Lower leg skin (tissue), 3 donors: ENCODE data around the gene ZNF837.

ENCODE experiments used
- POLR2A ChIP-seq, 2 donors: fragments of 450-650 bp; IDR thresholded peaks; one replicate each; pipeline ENCODE4 v1.6.1; 2016 to 2017; ENCODE audit warnings: antibody characterized with exemption in 2 of 2, mild to moderate bottlenecking in 1 of 2, moderate library complexity in 1 of 2
- TF ChIP-seq, protein P1 (sequence below), 3 donors: fragments of 450-650 bp; IDR thresholded peaks; one replicate each; pipeline ENCODE4 v1.5.1; 2016; ENCODE audit warnings: antibody characterized with exemption in 3 of 3, mild to moderate bottlenecking in 3 of 3, moderate library complexity in 2 of 3

- TF ChIP-seq POLR2A (IDR thresholded peaks at IDR 0.05): no peak
- TF ChIP-seq, protein P1, sequence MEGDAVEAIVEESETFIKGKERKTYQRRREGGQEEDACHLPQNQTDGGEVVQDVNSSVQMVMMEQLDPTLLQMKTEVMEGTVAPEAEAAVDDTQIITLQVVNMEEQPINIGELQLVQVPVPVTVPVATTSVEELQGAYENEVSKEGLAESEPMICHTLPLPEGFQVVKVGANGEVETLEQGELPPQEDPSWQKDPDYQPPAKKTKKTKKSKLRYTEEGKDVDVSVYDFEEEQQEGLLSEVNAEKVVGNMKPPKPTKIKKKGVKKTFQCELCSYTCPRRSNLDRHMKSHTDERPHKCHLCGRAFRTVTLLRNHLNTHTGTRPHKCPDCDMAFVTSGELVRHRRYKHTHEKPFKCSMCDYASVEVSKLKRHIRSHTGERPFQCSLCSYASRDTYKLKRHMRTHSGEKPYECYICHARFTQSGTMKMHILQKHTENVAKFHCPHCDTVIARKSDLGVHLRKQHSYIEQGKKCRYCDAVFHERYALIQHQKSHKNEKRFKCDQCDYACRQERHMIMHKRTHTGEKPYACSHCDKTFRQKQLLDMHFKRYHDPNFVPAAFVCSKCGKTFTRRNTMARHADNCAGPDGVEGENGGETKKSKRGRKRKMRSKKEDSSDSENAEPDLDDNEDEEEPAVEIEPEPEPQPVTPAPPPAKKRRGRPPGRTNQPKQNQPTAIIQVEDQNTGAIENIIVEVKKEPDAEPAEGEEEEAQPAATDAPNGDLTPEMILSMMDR (IDR thresholded peaks at IDR 0.05): no peak
These were observed 13.0 kb downstream of the ZNF837 start for GRCh38 chr19:58367698-58368454.
